ENCODE data around the gene STOML1.

STOML1 gene

DNA sequence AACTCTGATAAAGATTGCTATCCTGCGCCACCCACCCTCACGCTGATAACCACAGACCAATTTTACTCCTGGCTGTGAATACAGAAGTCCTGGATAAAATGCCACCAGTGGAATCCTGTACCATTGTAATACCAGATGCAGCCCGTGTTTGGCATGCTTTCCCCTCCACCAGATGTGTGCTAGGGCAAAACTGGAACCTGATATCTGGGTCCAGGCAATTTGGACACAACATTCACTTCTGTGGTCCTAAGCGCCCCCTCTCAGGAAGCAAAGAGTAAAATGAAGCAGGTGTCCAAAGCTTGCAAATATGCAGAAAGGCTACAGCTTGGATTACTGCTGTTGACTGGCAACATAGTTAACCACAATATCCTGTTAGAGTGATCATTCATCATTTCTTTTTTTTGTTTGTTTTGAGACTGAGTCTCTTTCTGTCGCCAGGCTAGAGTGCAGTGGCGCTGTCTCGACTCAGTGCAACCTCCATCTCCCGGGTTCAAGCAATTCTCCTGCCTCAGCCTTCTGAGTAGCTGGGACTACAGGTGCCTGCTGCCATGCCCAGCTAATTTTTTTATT is 33.0 kb downstream of the STOML1 start:
- peak; percentile 24 for DNase-seq

DNA sequence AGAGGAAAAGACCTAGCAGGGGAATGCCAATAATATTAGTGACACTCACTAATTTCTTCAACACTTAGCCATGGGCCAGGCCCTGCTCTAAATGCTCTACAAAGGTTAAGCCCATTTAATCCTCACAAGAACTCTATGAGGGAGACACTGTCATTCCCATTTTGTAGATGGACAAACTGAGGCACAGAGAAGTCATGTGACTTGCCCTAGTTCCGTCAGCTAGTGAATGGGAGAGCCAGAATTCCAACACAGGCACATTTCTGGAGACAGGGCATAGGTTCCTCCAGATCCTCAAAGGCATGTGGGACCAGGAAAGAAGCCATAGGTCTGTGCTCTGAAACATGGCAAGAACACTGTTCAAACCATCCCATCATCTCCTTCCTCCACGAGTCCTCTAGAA is 34.3 kb downstream of the STOML1 start:
- DNase-seq: no peak

GRCh38 chr15:73957276-73957675 is 34.8 kb downstream of the STOML1 start:
- DNase-seq: no peak

DNA sequence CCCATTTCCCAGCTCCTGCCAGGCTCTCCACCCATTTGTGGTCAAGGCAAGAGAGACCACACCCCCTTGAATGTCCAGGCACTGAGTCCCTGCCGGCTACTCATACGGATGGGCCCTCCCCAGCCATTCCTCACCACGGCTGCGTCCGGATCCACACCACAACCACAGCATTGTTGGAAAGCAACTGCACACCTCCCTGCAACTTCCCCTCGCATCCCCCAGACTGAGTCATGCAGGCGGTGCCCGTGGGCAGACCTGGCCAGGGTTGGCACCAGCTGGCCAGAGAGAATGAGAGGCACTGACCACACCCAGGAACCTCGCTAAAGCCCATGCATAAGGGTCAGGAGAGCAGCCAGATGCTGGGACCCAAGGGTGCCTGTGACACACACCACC is 35.4 kb downstream of the STOML1 start:
- no peak for DNase-seq

- no peak for DNase-seq
Observed at GRCh38 chr15:73955861-73956742, 36.0 kb downstream of the STOML1 start.

DNA sequence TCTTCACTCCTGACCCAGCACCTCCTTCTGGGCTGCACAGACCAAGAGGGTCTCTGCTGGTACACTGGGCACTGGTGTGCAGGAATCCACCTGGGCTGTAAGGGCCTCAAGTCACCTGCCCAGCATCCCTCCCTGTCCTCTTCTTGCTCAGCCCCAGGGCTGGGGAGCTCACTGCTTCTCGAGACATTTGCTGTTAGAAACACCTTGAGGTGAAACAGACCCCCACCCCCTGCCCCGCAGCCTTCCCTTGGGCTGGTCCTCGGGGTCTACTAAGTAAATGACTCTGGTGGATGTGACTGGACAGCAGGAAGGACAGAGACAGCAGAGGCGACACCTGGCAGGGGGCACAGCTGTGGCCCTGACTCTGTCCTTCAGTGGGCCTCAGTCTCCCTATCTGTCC is 36.8 kb downstream of the STOML1 start:
- no peak for DNase-seq

GRCh38 chr15:73954188-73955145 is 37.6 kb downstream of the STOML1 start:
- no peak for DNase-seq

DNA sequence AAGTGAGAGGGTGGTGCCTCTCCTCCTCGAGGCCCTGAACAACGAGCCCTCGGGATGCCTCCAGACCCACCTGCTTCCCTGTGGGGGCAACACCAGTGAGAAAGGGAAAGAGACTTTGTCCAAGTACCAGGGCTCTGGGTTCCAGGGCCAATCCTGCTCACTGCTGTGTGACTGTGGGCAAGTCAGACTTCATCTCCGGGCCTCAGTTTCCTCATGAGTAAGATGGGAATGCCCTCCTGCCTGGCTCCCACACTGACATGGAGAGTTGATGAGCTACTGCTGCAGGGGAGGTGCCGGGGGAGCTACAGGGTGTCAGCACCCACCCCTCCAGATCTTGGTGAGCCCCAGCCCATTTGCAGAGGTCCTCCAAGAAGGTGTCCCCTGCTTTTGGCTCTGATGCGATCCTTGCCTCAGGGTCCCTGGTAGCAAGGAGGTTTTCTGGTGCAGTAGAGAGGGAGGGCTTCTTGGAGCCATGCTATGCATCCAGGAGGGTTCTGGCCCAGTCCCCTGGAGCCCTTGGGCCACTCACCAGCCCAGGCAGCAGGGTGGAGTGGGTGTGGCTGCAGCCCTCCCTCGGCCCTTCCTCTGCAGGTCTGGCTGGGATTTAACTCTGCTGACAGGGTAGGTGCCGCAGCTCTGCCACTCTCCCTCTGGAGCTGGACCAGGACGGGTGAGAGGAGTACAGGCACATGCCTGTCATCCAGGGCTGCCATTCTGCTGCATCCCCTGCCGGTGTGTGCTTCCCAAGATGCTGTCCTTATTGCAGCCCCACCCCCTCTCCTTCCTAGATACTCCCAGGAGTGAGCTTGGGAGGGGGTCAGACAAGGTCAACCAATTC is 39.0 kb downstream of the STOML1 start:
- no peak for DNase-seq

DNA sequence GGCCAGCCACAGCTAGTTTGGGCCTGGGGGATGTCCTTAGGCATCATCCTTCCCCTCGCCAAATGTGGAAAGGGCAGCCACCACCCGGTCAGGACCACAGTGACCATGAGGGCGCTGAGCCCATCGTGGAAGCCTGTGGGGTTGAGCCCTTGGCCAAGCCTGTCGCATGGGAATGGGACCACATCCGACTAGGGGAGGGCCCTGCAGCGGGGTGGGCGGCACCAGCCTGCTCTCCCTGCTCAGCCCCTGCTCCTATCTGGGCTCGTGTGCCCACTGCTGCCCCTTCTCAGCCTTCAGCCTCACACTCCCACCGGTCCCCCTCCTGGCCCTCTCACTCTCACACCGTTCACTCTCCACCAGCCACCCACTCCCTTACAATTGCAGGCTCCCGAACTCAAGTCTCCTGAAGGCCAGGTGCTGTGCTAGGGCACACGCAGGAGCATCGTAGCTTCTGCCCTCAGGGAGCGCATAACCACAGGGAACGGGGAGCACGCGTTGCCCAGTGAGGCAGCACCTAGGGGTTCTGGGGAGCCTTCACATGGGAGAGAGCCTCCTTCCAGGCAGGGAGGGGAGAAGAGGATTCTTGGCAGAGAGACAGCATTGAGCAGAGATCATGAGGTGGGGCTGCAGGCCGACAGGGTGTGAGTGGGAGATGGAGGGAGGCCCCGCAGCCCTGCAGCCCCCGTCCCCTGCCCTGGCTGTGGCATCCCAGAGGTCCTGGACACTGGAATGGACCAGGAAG is 39.8 kb downstream of the STOML1 start:
- no peak for DNase-seq

DNA sequence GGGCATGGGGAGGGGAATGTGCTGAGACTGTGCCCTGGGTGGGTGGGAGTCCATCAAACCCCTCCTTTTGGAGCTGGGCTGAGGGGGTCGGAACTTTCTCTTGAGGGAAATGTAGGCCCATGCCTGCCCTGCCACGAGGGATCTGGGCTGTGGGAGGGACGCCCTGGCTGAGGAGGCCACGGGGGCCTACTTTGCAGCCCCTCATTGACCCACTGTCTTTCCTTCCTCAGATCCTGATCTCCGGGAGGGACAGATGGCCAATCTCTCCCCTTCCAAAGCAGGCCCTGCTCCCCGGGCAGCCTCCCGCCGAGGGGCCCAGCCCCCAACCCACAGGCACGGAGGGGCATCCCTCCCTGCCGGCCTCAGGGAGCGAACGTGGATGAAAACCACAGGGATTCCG is 40.5 kb downstream of the STOML1 start:
- DNase-seq: no peak

DNA sequence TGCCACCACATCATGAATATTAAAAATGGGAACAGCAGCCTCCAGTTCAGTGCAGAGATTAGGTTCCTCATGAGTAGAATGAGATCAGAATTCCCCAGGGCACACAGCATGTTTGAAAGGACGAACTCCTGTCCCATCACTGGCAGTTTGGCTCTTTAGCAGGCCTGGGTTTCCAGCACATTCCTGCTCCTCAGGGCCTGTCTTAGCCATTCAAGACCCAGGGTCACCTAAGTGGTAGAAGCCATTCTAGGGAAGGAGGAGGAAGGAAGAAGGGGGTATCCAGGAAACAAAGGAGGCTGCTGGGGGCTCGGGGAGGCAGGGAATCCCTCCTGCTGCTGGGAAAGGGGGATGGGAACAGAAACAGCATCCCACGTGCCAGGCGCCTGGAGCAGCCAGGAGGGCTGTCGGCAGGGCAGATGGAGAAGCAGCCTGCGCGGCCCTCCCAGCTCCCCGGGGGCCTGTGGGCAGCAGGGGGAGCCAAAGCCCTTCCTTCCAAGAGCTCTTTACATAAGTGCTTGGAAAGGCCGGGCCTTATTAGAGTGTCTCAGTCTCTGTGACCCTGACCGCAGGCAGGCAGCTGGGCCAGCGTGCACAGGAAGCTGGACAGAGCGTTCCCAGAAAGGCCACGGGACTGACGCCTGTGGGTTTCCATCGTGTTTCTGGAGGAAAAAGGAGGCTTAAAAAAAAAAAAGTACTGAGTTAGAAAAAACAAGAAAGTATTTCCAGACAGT is 41.1 kb downstream of the STOML1 start:
- DNase-seq: peak; percentile 62

- no peak for DNase-seq
Observed at GRCh38 chr15:73950479-73950830, 41.6 kb downstream of the STOML1 start.

- DNase-seq: no peak
Observed at GRCh38 chr15:73949496-73949895, 42.6 kb downstream of the STOML1 start.

- DNase-seq: no peak
Observed at GRCh38 chr15:73948982-73949381, 43.1 kb downstream of the STOML1 start.

GRCh38 chr15:73948396-73948795 is 43.7 kb downstream of the STOML1 start:
- no peak for DNase-seq

DNA sequence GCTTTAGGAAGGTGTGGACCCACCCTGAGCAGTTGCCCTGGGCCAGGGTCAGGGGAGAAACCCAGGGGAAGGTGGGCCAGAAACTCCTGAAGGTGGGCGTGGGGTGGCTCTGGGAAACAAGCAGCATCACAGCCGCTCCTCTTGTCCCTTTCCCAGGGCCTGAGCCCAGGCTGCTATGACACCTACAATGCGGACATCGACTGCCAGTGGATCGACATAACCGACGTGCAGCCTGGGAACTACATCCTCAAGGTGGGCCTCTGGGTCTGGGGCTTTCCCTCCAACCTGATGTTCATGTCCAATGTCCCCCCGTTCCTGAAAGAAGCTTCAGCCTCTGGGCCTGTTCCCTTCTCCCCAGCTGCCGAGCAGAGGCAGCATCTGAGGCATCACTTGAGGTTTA is 44.4 kb downstream of the STOML1 start:
- no peak for DNase-seq

GRCh38 chr15:73946795-73947370 is 45.2 kb downstream of the STOML1 start:
- DNase-seq: no peak

DNA sequence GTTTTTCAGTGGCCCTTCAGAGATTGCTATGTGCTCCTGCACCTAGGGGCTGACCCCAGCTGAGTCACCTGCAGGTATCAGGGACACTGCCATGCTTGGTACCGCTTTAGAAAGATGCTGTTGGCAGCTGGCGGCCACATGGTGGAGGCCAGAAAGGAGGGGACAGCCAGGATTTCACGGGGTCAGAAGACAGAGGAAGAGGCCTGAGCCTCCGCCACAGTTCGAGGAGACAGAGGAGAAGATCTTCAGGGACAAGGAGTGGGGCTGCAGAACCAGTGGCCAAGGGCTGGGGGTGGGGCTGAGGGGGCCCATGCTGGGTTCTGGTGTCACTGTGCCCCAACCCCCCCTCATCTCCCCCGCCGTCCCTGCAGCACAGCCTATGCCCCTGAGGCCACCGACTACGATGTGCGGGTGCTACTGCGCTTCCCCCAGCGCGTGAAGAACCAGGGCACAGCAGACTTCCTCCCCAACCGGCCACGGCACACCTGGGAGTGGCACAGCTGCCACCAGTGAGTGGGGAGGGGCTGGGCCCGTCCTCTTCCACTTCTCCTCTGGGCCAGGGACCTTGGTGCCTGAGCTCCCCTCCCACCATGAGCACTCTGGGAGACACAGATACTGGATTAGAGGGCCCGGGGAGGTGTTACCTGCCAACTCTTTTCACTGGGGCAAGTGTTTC is 45.9 kb downstream of the STOML1 start:
- no peak for DNase-seq

DNA sequence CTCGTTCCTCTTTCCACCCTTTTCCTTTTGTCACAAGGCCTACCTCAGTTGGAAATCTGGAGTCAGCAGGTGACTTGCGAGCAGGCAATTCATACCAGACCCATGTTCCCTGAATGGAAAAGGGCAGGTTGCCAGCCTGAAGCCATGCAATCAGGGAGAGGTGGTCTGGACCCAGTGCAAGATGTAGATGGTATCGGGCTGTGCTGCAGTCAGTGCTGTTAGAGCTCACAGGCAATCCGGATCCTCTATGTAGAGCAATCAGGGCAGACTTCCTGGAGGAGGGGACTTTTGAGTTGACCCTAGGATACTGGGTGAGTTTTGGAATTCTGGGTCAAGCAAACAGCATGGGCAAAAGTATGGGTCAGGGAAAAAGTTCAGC is 47.0 kb downstream of the STOML1 start:
- DNase-seq: no peak

Data from activated effector memory CD4-positive, alpha-beta T cell treated with Interleukin-2 at 50 U/mL for 16 hours (primary cell).